Fibroblast of skin of scalp (primary cell): Measurements from ENCODE around the gene NME3.

ENCODE experiments used
- DNase-seq: peaks from one replicate; pipeline ENCODE4 v3.0.0-alpha.2; 2013

Gene NME3

DNA sequence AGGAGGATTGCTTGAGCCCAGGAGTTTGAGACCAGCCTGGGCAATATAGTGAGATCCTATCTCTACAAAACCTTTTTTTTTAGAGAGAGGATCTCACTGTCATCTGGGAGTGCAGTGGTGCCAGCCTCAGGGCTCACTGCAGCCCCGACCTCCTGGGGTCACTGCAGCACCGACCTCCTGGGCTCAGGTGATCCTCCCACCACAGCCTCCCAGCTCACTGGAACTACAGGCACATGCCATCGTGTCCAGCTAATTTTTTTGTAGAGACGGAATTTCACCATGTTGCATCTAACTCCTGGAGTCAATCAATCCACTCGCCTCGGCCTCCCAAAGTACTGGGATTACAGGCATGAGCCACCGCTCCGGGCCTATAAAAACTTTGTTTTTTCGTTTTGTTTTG, 50.0 kb downstream of the NME3 start:
- DNase-seq: no peak
